ENCODE measurements around the gene ALKAL2. TPM values are rescaled to one million over a fixed set of nuclear protein-coding genes. Genes with fewer than 3 reads are reported as not detected.

ALKAL2 gene
- total RNA-seq, 2 donors from 2014 or later: 0.72 to 3.3 TPM

GRCh38 chr2:233030-233429 lies 54.9 kb downstream of the ALKAL2 start:
- no peaks in the 10 kb centered on the region for H3K27me3 ChIP-seq
- H3K9me3 ChIP-seq: no peaks in the 10 kb centered on the region
- no peak for TF ChIP-seq CTCF (IDR thresholded peaks at IDR 0.05)
- no peak overlapping the region for H3K27ac ChIP-seq
- H3K4me3 ChIP-seq: no peak overlapping the region
- H3K9ac ChIP-seq (ENCODE audit: low read depth in 2 of 2, low read length in 2 of 2): no peak overlapping the region
- no peak for DNase-seq
- H3K36me3 ChIP-seq: no peaks in the 10 kb centered on the region
- intact Hi-C loops (cut with DNase I): no loop called here
- H3K4me1 ChIP-seq: no peaks in the 10 kb centered on the region

GRCh38 chr2:231521-232185 lies 56.2 kb downstream of the ALKAL2 start:
- H3K27ac ChIP-seq: no peak overlapping the region
- TF ChIP-seq CTCF (IDR thresholded peaks at IDR 0.05): no peak
- no peaks in the 10 kb centered on the region for H3K27me3 ChIP-seq
- no peak for DNase-seq
- intact Hi-C loops (cut with DNase I): no loop called here
- H3K4me1 ChIP-seq: no peaks in the 10 kb centered on the region
- H3K36me3 ChIP-seq: no peaks in the 10 kb centered on the region
- H3K9me3 ChIP-seq: no peaks in the 10 kb centered on the region
- H3K4me3 ChIP-seq: no peak overlapping the region
- H3K9ac ChIP-seq (ENCODE audit: low read depth in 2 of 2, low read length in 2 of 2): no peak overlapping the region

Other genes with a start within 250 kb of the ALKAL2 start
- 10 to 100 TPM; 20.1 to 24.6 TPM for gene FAM110C, start 241.6 kb downstream of the ALKAL2 start, total RNA-seq
- gene SH3YL1, start 24.1 kb downstream of the ALKAL2 start, total RNA-seq: 100 to 1,000 TPM; 116 to 139 TPM
- gene ACP1, start 23.1 kb downstream of the ALKAL2 start, total RNA-seq: 100 to 1,000 TPM in 1 of 2 donors, 10 to 100 TPM in 1; 92.5 to 106 TPM